Activated T-helper 1 cell treated with Interleukin-2 at 50 U/mL for 16 hours (primary cell): Measurements from ENCODE around the gene MORN5.

Experiments
- DNase-seq: peaks from one replicate; pipeline ENCODE4 v3.0.0-alpha.2; 2020; ENCODE audit warnings: low read depth

The MORN5 gene

GRCh38 chr9:122143876-122144405, 15.8 kb upstream of the MORN5 start:
- DNase-seq: no peak

- DNase-seq: no peak
These were observed 14.7 kb upstream of the MORN5 start for GRCh38 chr9:122144836-122145591.

GRCh38 chr9:122145592-122145863, 14.2 kb upstream of the MORN5 start:
- DNase-seq: no peak

GRCh38 chr9:122151267-122151828, 8.4 kb upstream of the MORN5 start:
- no peak for DNase-seq

GRCh38 chr9:122155796-122156195, 3.9 kb upstream of the MORN5 start:
- DNase-seq: no peak

GRCh38 chr9:122158202-122158601, 1.5 kb upstream of the MORN5 start:
- DNase-seq: no peak

- DNase-seq: no peak
These were observed 178 bp downstream of the MORN5 start for GRCh38 chr9:122159925-122160246.

- no peak for DNase-seq
These were observed 2.7 kb downstream of the MORN5 start for GRCh38 chr9:122162415-122162814.

GRCh38 chr9:122164286-122164685, 4.6 kb downstream of the MORN5 start:
- no peak for DNase-seq

GRCh38 chr9:122168356-122168755, 8.6 kb downstream of the MORN5 start:
- no peak for DNase-seq

- DNase-seq: no peak
These were observed 12.4 kb downstream of the MORN5 start for GRCh38 chr9:122172131-122172530.

GRCh38 chr9:122173670-122174069, 14.0 kb downstream of the MORN5 start:
- no peak for DNase-seq

- DNase-seq: no peak
These were observed 17.2 kb downstream of the MORN5 start for GRCh38 chr9:122176916-122177315.

GRCh38 chr9:122179054-122179689, 19.5 kb downstream of the MORN5 start:
- DNase-seq: no peak

- DNase-seq: no peak
These were observed 20.0 kb downstream of the MORN5 start for GRCh38 chr9:122179690-122180074.

- no peak for DNase-seq
These were observed 20.9 kb downstream of the MORN5 start for GRCh38 chr9:122180633-122181032.

GRCh38 chr9:122183501-122183900, 23.8 kb downstream of the MORN5 start:
- DNase-seq: no peak

GRCh38 chr9:122184551-122184950, 24.8 kb downstream of the MORN5 start:
- DNase-seq: no peak

- no peak for DNase-seq
These were observed 26.6 kb downstream of the MORN5 start for GRCh38 chr9:122186301-122186700.

GRCh38 chr9:122186777-122187470, 27.2 kb downstream of the MORN5 start:
- no peak for DNase-seq

- DNase-seq: no peak
These were observed 28.7 kb downstream of the MORN5 start for GRCh38 chr9:122188369-122188768.

- no peak for DNase-seq
These were observed 31.1 kb downstream of the MORN5 start for GRCh38 chr9:122190597-122191381.
